Measurements from ENCODE around the gene RXRA.

RXRA gene

DNA sequence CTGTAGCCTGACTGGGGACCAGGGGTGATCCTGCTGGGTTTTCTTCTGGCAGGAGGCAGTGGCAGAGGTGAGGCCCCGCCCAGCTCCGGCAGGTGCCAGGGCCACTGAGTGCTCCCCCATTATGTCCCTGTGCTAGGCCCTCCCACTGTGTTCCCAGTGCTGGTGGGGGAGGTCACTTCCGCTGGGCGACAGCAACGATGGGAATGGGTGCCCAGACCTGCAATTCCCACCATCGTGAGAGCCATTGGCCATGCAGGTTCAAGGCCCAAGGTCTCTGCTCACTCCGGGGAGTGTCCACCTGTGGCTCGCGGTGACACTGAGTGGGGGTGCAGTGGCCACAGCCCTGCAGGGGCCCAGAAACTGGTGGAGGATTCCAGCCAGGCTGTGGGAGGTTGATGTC is 98.6 kb downstream of the RXRA start:
- no peak for DNase-seq (ENCODE audit: low spot score)
- in situ Hi-C loops (cut with MboI; ENCODE audit: low sequenced_read_pairs, unreplicated experiment): no loop called here
- TF ChIP-seq, protein P1, sequence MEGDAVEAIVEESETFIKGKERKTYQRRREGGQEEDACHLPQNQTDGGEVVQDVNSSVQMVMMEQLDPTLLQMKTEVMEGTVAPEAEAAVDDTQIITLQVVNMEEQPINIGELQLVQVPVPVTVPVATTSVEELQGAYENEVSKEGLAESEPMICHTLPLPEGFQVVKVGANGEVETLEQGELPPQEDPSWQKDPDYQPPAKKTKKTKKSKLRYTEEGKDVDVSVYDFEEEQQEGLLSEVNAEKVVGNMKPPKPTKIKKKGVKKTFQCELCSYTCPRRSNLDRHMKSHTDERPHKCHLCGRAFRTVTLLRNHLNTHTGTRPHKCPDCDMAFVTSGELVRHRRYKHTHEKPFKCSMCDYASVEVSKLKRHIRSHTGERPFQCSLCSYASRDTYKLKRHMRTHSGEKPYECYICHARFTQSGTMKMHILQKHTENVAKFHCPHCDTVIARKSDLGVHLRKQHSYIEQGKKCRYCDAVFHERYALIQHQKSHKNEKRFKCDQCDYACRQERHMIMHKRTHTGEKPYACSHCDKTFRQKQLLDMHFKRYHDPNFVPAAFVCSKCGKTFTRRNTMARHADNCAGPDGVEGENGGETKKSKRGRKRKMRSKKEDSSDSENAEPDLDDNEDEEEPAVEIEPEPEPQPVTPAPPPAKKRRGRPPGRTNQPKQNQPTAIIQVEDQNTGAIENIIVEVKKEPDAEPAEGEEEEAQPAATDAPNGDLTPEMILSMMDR (IDR thresholded peaks at IDR 0.05; ENCODE audit: borderline replicate concordance, control extremely low read depth, extremely low read depth, insufficient read depth, missing control alignments): no peak

DNA sequence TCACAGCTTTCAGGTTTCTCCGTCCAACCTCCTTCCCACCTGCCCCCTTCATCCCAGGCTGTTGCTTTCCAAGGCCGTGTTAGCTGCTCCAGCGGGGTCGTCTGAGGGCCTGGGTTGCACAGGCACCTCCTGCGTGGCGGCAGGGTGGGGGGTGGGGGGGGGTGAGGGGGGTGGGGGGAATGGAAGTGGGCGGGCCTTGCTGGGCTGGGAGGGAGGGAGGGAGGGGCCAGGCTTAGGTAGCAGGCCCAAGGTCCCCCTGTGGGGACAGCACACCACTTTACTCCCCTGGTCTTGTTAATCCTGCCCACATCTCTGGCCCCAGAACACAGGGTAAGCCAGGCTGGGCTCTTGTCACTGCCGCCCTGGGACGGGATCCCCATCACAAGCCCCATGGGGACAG is 99.1 kb downstream of the RXRA start:
- TF ChIP-seq, protein P1 (IDR thresholded peaks at IDR 0.05; ENCODE audit: borderline replicate concordance, control extremely low read depth, extremely low read depth, insufficient read depth, missing control alignments): no peak
- in situ Hi-C loops (cut with MboI; ENCODE audit: low sequenced_read_pairs, unreplicated experiment): no loop called here
- no peak for DNase-seq (ENCODE audit: low spot score)

DNA sequence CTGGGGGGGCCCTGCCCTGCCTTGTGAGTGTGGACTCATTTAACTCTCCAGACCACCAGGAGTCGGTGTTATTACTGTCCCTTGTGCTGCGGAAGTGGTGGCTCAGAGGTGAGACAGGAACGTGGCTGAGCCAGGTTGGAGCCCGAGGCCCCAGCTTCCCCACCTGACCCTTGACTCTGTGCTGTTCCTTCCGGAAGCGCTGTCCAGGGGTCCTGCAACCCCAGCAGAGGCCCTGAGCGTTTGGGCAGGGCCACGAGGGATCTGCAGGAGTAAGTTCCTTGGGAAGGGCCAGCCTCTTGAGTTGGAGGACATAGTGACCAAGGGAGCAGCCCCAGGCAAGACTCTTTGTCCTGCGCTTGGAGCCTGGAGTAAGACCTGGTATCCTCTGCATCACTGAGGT is 99.6 kb downstream of the RXRA start:
- in situ Hi-C loops (cut with MboI; ENCODE audit: low sequenced_read_pairs, unreplicated experiment): no loop called here
- no peak for DNase-seq (ENCODE audit: low spot score)
- TF ChIP-seq, protein P1 (IDR thresholded peaks at IDR 0.05; ENCODE audit: borderline replicate concordance, control extremely low read depth, extremely low read depth, insufficient read depth, missing control alignments): no peak

DNA sequence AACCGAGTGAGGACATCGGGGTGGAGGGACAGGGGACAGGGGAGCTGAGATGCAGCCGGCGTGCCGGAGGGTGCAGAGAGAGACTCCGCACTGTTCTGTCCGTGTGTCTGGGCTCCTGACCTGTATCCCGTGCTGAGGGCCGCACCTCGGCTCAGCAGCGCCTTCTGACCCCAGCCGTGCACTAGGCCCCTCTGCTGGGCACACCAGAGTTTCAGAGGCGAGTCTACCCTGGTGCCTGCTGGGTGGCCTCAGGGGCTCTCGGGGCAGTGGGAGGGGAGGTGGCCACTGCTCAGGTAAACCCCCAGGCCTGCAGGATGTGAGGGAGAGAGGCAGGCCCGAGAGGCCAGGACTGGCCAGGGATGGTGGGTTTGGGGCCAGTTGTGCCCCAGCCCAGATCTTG is 100.2 kb downstream of the RXRA start:
- DNase-seq (ENCODE audit: low spot score): no peak
- in situ Hi-C loops (cut with MboI; ENCODE audit: low sequenced_read_pairs, unreplicated experiment): no loop called here
- TF ChIP-seq, protein P1 (IDR thresholded peaks at IDR 0.05; ENCODE audit: borderline replicate concordance, control extremely low read depth, extremely low read depth, insufficient read depth, missing control alignments): no peak

DNA sequence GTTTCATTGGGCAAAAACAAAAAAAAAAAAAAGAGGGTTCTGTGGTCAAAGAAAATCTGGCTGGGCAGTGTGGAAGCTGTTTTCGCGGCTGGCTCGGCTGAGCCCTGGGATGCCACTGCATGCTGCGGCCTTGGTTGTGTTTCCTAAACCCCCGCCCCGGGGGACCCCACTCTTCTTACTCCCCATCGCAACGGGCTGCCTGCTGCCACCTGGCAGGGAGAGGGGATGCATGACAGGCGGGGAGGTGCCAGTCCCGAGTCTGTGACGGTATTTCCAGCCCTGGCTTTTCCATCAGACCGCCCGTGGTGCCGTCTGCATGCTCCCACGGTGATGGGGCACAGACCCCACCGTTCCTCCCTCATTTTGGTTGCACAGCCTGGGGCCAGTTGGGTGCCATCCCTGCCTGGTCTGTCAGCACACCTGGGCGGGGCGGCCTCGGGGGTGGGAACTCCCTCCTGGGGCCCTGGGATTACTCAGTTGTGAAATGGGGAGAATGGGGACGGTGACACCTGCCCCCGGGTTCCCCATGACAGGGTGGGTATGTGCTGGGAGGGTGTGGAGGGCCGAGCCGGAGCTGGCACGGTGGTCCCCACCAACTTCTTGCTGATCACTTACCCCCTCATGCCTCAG is 101.0 kb downstream of the RXRA start:
- DNase-seq (ENCODE audit: low spot score): no peak
- in situ Hi-C loops (cut with MboI; ENCODE audit: low sequenced_read_pairs, unreplicated experiment): no loop called here

DNA sequence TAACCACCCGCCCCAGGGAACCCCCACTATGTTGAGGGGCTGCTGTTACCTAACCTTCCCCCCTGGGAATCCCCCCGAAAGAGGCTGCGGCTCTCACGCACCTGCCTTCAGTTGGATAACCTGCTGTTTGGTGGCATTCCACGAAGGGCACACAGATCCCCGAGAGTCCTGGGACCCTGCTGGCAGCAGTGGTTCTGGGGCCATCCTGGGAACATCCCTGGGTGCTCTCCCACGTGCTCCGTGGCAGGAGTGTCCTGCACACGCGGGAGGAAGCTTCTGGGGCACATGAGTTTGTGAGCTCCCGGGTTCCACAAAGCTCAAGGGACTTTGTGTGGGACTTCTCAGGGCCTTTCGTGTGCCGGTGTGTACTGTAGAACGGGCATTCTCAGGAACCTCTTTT is 102.3 kb downstream of the RXRA start:
- TF ChIP-seq, protein P1 (IDR thresholded peaks at IDR 0.05; ENCODE audit: borderline replicate concordance, control extremely low read depth, extremely low read depth, insufficient read depth, missing control alignments): no peak
- in situ Hi-C loops (cut with MboI; ENCODE audit: low sequenced_read_pairs, unreplicated experiment): no loop called here
- no peak for DNase-seq (ENCODE audit: low spot score)

More for the DNA sequence above, 101.0 kb downstream of the RXRA start:
- TF ChIP-seq, protein P1 (IDR thresholded peaks at IDR 0.05; ENCODE audit: borderline replicate concordance, control extremely low read depth, extremely low read depth, insufficient read depth, missing control alignments): peak; percentile 1
